Measurements from ENCODE around the gene HCFC1. TPM values are rescaled to one million over a fixed set of nuclear protein-coding genes. Genes with fewer than 3 reads are reported as not detected.

HCFC1 gene
- total RNA-seq, 1 donor from 2014 or later: 107 TPM

DNA sequence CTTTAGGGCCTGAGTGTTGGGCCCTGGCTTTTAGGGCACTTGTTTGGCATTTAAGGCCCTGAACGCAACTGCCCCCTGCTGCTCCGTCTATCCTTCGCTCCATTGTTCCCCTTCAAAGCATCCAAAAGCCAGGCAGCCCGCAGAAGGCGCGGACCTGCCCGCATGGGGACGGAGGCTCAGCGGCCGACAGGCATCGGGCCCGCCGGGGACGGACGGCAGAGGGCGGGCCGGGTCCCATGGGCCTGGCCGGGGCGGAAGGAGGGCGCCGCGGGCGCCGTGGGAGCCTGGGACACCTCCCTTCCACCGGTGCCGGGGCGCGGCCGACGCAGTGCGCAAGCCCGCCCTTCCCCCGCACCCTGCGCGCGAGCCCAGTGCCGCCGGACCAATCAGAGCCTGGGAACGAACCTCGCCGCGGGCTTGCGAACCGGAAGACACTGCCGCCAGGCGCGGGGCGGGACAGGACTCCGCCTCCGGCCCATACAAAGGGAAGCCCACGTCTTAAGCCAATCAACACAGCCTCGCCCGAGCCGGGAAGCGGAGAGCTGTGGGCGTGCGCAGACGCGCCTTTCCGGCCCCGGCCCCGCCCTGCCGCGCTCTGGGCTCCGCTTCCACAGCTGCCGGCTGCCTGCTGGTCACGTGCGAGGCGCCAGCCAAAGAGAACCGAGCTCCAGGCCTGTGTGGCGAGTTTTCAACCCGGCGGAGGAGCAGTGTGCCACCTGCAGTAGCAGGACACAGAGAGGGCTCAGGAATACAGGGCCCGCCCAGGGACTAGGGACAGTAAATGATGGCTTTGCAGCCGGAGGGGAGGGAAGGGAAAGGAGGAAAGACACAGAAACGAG is 43.5 kb downstream of the HCFC1 start:
- intact Hi-C loops (cut with micrococcal nuclease): loop anchor here (1.0 to 10.0 kb wide), 10 partner anchors 41 to 971 kb away; partner anchors contain the start of genes ABCD1, BCAP31, CCNQ and FLNA

- intact Hi-C loops (cut with micrococcal nuclease): loop anchor here (2.0 to 10.0 kb wide), 7 partner anchors 40 to 970 kb away; partner anchors contain the start of genes CCNQ, FLNA, L1CAM and MECP2
These were observed 44.0 kb downstream of the HCFC1 start for GRCh38 chrX:153927672-153927921.

GRCh38 chrX:153926858-153927671 is 44.6 kb downstream of the HCFC1 start:
- intact Hi-C loops (cut with micrococcal nuclease): loop anchor here (1.0 to 10.0 kb wide), 8 partner anchors 8 to 970 kb away; partner anchors contain the start of genes CCNQ, FLNA, L1CAM and MECP2

GRCh38 chrX:153926552-153926857 is 45.1 kb downstream of the HCFC1 start:
- intact Hi-C loops (cut with micrococcal nuclease): loop anchor here (1.0 to 10.0 kb wide), 8 partner anchors 9 to 969 kb away; partner anchors contain the start of genes CCNQ, FLNA, L1CAM and MECP2

- intact Hi-C loops (cut with micrococcal nuclease): loop anchor here (1.0 to 10.0 kb wide), 9 partner anchors 9 to 969 kb away; partner anchors contain the start of genes CCNQ, FLNA, L1CAM and MECP2
These were observed 45.7 kb downstream of the HCFC1 start, which contains the start of gene ARHGAP4 for GRCh38 chrX:153925739-153926551. TSS of gene ARHGAP4 (minus strand) at chrX:153926264. CDS start at chrX:153926202, 62 bp downstream.

DNA sequence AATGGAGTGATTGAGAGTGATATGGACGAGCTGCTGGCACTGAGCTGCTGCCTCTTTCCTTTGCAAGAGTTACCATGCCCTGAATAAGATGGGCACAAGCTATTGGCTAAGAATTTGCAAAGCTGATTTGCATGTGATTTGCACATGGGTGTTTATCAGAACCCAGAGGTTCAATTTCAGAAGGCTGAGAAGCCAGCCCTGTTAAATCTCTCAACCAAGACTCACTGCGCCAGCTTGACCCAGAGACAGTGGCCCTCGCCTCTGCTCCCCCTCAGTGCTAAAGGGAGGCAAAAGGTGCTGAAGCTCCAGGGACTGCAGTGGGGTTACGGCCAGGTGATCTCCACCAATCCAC is 46.3 kb downstream of the HCFC1 start:
- intact Hi-C loops (cut with micrococcal nuclease): loop anchor here (2.0 to 10.0 kb wide), 6 partner anchors 25 to 968 kb away; partner anchors contain the start of genes FLNA, L1CAM and RPL10

DNA sequence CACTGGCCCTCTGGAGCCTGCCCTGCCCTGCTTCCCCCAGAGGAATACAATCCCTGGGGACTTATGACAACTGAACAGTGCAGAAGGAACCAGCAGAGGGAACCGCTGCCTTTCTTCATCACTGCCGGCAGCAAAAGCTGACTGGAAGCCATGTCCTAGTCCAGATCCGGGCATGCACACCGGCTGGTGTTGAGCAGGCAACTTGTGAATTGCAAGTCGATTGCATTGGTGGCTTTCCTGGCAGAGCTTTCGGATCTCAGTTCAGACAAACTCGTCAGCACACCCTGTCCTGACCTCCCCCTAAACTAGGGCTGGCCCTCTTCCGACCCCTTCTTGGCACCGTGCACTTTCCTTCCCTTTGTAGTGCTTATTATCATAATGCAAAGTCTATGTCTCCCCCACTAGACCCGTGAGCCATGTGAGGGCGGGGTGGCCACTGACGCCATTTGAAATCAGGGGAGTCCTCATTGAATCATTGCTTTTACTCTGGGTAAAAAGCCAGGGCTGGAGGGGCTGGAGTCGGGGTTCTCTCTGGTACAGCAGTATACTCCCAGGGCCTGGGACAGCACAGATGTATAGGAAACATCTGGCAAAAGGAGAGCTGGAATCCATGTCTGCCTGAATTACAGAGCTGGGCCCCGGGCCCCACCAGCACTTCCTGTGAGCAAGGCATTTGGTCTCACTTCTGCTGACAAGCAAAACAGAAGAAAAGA is 47.3 kb downstream of the HCFC1 start:
- intact Hi-C loops (cut with micrococcal nuclease): loop anchor here (1.0 to 10.0 kb wide), 4 partner anchors 23 to 790 kb away; partner anchors contain the start of genes IDH3G and SSR4

DNA sequence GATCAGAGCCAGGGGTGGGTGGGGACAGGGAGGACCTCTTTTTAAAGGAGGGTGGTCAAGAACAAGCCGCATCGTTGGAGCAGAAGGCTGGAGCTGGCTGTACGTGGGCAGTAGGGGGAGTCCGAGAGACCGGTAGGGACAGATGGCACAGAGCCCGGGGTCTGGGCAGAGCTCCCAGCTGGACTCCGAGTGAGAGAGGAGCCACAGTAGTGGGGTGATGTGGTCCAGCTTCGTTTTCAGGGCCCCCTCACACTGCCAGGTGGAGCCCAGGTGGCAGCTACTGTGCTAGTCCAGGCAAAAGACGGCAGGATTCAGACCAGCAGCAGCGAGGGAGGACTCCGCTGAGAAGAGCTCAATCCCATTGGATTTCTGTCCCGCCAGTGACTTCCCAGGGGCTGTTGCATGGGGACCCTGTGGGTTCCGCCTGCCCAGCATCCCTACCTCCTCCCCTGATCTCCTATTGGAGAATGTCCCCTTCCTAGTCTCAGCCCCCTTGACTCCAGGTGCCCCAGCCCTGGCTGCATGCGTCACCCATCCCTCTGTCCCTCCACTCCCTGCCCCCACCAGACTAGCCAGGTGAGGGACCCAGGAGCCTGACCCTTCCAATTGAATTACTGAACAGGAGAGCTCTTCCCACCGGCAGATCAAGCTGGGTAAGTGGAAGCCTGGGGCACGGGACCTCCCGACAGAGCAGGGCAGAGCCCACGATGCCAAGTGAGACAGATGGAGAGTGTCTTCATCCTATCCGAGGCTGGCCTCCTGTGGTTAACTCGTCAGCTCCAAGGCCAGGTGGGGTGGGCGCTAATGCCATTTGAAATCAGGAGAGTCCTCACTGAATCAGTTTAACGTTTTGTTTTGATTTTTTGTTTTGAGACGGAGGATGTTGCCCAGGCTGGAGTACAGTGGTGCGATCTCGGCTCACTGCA is 48.4 kb downstream of the HCFC1 start:
- intact Hi-C loops (cut with micrococcal nuclease): loop anchor here (10.0 kb wide), 1 partner anchor 792 kb away; no protein-coding TSS in a partner anchor

GRCh38 chrX:153921511-153922446 is 49.8 kb downstream of the HCFC1 start:
- intact Hi-C loops (cut with micrococcal nuclease): loop anchor here (10.0 kb wide), 1 partner anchor 793 kb away; no protein-coding TSS in a partner anchor

DNA sequence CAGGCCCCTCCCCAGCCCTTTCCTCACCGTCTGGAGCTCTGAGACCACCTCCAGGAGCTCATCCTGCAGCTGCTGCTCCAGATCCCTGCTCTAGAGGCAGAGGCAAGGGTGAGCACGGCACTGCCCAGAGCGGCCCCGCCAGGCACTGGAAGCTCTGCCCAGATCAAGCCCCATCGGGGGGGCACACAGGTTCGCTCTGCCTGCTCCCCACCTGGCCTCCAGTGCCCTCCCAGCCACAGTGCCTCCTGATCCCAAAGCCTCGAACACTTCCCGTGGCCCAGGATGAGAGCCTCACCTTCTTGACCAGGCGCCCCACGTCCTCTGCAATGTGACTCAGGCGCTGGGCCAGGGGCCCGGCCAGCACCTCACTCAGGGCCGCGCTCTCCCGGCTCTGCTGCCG is 50.5 kb downstream of the HCFC1 start:
- intact Hi-C loops (cut with micrococcal nuclease): loop anchor here (10.0 kb wide), 1 partner anchor 794 kb away; no protein-coding TSS in a partner anchor

DNA sequence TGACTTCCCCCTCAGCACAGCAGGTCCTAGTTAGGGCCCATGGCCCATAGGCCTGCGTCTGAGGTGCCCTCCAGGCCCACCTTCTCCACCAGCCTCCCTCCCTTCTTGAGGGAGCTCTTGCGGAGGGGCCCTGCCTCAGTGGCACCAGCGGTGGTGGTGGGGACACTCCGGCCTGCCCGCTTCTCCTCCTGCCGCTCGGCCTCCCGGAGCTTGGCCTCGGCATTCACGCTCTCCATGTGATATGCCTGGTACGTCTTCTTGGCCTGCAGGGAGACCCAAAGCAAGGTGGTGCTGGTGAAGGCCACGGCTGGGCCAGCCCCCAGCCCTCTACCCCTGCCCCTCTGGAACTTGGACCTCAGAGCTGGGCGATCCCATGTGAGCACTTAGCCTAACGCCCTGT is 51.1 kb downstream of the HCFC1 start:
- intact Hi-C loops (cut with micrococcal nuclease): loop anchor here (10.0 kb wide), 1 partner anchor 794 kb away; no protein-coding TSS in a partner anchor

DNA sequence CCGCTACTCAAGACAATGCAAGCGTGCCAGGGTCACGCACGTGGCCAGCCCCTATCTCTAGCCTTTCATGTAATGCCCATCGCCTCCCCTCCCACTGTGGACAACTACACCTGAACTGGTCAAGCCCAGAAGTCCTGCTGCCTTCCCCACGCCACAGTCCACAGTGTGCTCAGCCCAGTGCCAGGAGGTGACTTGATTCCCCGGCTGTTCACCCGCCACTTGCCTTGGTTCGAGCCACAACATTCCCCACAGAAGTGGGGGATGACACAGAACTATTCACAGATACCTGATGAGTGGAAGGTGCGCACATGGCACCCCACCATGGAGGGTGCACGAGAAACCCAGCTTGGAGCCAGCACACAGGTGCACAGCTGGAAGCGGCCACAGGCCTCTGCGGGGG is 52.3 kb downstream of the HCFC1 start:
- intact Hi-C loops (cut with micrococcal nuclease): no loop called here

DNA sequence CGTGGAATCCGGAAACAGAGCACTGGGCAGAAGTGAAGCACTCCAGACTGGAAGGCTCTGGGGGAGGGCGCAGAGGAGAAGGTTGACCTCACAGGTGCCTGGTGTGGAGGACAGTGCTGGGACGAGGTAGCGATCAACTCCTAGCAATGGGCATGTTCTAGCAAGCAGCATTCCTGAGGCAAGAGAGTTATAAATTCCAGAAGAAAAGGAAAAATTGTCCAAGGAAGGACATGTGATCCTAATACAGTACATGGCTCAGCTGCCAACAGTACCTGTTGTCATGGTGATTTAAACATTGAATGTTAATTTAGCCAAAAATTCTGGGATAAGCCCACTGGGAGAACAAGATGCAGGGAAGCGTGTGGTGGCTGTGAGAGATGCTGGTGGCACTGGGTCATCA is 53.7 kb downstream of the HCFC1 start:
- intact Hi-C loops (cut with micrococcal nuclease): no loop called here

DNA sequence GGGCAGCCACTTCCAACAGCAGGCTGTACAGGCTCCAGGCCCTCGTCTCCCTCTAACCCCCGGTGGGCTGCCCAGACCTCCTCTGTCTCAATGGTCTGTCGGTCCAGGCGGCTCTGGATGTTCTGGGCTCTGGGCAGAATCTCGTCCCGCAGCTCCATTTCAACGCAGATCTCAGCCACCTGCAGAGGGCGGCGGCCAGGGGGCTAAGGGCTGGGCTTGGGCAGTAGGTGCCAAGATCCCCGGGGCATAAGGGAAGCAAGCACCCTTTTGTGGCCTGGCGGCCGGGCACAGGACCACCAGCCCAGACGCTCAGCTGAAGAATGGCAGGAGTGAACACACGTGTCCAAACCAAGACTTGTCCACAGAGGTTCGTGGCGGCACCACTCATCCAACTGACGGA is 57.9 kb downstream of the HCFC1 start:
- intact Hi-C loops (cut with micrococcal nuclease): no loop called here

DNA sequence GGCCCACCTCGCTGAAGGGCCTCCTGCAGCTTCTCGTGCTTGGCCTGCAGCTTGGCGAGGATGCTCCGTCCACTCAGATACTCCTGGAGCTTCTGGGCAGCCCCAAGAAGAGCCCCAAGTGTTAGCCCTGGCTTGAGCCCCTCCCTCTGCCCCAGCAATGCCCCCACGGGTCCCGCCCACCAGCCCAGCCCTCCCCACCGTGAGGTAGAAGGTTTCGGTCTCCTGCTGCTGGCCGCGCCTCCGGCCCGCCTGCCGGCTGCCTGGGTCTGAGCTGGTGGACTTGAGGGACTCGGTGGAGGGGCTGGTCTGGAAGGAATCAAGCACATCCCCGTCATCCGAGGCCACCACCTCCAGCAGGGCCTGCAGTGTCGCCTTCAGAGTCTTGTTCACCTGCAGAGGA is 58.4 kb downstream of the HCFC1 start:
- intact Hi-C loops (cut with micrococcal nuclease): no loop called here

GRCh38 chrX:153911798-153912197 is 59.8 kb downstream of the HCFC1 start:
- intact Hi-C loops (cut with micrococcal nuclease): no loop called here

- intact Hi-C loops (cut with micrococcal nuclease): no loop called here
These were observed 61.2 kb downstream of the HCFC1 start for GRCh38 chrX:153910446-153910845.

DNA sequence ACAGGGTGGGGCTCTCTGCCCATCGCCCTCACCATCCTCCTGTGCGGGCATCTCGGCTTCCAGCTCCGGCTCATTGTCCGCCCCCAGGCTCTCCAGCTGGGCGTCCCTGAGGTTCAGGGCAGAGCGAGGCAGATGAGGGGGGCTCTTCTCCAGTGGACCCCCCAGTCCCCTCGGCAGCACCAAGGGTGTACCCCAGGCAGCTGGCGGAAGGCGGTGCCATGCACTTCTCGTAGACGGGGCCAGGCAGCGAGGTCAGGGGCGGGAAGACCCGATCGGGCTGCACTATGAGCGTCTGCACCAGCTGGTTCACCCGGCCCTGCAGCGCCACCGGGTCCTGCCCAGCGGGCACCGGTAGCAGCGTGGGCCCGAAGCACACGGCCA is 61.6 kb downstream of the HCFC1 start:
- intact Hi-C loops (cut with micrococcal nuclease): no loop called here

Measured in T-helper 1 cell treated with Interleukin-12 subunit alpha and Interleukin-12 subunit beta and Interleukin-4 antibody, amounts not matched to agents 30 ng/mL and 1 ng/mL, for 36 hours (primary cell).